Measurements from ENCODE around the gene CFAP77.

DNA sequence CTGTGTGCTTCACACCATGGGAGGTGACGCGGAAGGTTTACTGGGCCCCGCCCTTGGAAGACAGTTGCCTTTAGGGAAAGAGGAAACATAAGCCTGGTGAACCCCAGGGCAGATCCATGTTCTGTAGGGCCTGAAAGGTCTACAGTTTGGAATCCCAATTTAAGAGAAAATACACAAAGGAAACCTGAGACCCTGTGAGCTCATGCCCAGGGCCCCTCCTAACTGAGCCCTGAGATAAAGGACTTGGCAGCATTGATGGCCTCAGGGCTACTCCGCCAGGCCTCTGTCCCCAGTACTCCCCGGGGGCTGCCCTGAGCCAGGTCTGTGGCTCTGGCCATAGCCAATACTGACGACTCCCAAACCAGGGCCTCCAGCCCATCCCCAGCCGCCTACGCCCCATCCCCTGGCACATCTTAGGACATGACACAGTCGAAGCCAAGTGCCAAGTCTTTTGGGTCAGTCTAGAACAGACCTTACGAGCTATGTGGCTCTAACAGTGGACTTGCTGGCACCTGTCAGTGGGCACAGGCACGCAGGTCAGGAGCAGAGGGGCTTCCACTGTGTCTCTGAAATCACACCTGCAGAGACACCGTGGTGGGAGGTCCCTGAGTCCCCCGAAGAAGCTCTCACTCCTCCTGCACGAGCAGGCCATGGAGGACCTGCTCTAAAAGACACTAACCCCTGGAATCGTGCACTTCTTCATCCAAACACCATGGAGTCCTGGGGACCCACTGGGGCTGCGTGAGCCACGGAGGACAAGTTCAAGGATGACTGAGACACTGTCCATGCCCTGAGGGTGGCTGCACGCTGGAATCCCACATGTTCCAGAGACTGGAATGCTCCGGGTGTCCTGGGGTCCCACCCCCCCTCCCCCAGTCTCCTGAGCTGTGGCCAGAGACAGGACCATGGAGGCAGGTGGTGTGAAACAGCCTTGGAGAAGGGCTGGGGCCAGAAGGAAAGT, 132.1 kb downstream of the CFAP77 start:
- TF ChIP-seq POLR2AphosphoS5 (IDR thresholded peaks at IDR 0.05) (no peak), POLR2A (IDR thresholded peaks at IDR 0.05; ENCODE audit: low read depth) (no peak), EP300 (IDR thresholded peaks at IDR 0.05) (no peak)
